ENCODE measurements around the gene HMCN2.

GRCh38 chr9:130429381-130429780, 163.8 kb downstream of the HMCN2 start:
- TF ChIP-seq CTCF (IDR thresholded peaks at IDR 0.05; ENCODE audit: poor library complexity): no peak
- TF ChIP-seq EZH2 (IDR thresholded peaks at IDR 0.05; ENCODE audit: borderline replicate concordance): no peak
- TF ChIP-seq EZH2phosphoT487 (IDR thresholded peaks at IDR 0.05; ENCODE audit: low read depth, severe bottlenecking, unreplicated experiment): no peak

Data from hepatocyte (in vitro differentiated cells).